DND-41 (cell line): ENCODE results near the gene WDR49.

Source experiments
- ATAC-seq: fragments of 200-7000 bp; cut with Tn5 transposase; 3 replicates; pipeline ENCODE4 v1.9.1; 2021; ENCODE audit warnings: low read depth; ENCODE audit not compliant: insufficient read depth
- DNase-seq: peaks from one replicate; pipeline ENCODE4 v3.0.0-alpha.2; 2020
- H2AFZ ChIP-seq: 2 replicates; pipeline ENCODE4 v1.6.0; 2012; ENCODE audit warnings: low read depth, low read length
- H3K27ac ChIP-seq: 2 replicates; pipeline ENCODE4 v1.5.1; 2012; ENCODE audit warnings: low read length, inconsistent platforms
- H3K27me3 ChIP-seq: fragments of 200-600 bp; sonication (generic); 2 replicates; pipeline ENCODE4 v1.6.0; 2012; ENCODE audit warnings: low read length, mild to moderate bottlenecking, inconsistent platforms; ENCODE audit not compliant: insufficient read depth, poor library complexity
- H3K36me3 ChIP-seq: 2 replicates; pipeline ENCODE4 v1.5.1; 2012; ENCODE audit warnings: low read length, inconsistent platforms; ENCODE audit not compliant: insufficient read depth
- H3K4me1 ChIP-seq: 2 replicates; pipeline ENCODE4 v1.5.1; 2012; ENCODE audit warnings: mild to moderate bottlenecking, low read length; ENCODE audit not compliant: insufficient read depth
- H3K4me2 ChIP-seq: 2 replicates; pipeline ENCODE4 v1.6.0; 2012; ENCODE audit warnings: mild to moderate bottlenecking, moderate library complexity, low read length, inconsistent platforms; ENCODE audit not compliant: insufficient read depth
- H3K4me3 ChIP-seq, 2 experiments: fragments of 200-600 bp in 1 of 2; shearing (Covaris generic) in 1 of 2; 2 replicates each; pipeline ENCODE4 v1.5.1; 2012 to 2016; ENCODE audit warnings: inconsistent platforms in 2 of 2, low read length in 2 of 2, mild to moderate bottlenecking in 2 of 2, low read depth in 1 of 2, moderate library complexity in 1 of 2
- H3K79me2 ChIP-seq: 2 replicates; pipeline ENCODE4 v1.6.0; 2012; ENCODE audit warnings: low read length, inconsistent platforms; ENCODE audit not compliant: insufficient read depth
- H3K9ac ChIP-seq: 2 replicates; pipeline ENCODE4 v1.6.0; 2012; ENCODE audit warnings: low read depth, mild to moderate bottlenecking, inconsistent platforms, low read length, moderate library complexity
- H3K9me3 ChIP-seq: 2 replicates; pipeline ENCODE4 v1.5.1; 2012; ENCODE audit warnings: low read length, moderate library complexity, mild to moderate bottlenecking, inconsistent platforms; ENCODE audit not compliant: insufficient read depth, severe bottlenecking
- H4K20me1 ChIP-seq: 2 replicates; pipeline ENCODE4 v1.6.0; 2012; ENCODE audit warnings: low read length; ENCODE audit not compliant: insufficient read depth
- CTCF ChIP-seq: IDR thresholded peaks from 2 replicates; pipeline ENCODE4 v1.5.1; 2012; ENCODE audit warnings: borderline replicate concordance, low read length, moderate library complexity, mild to moderate bottlenecking; ENCODE audit not compliant: poor library complexity, severe bottlenecking; ENCODE audit errors: extremely low read depth
- EZH2 ChIP-seq: IDR thresholded peaks from 3 replicates; pipeline ENCODE4 v1.6.1; 2012; ENCODE audit warnings: borderline replicate concordance, low read depth, mild to moderate bottlenecking, moderate library complexity, low read length, inconsistent platforms; ENCODE audit not compliant: severe bottlenecking

Gene WDR49

GRCh38 chr3:167611718-167612117, 42.0 kb downstream of the WDR49 start:
- H3K9ac ChIP-seq: no peak overlapping the region
- no peak for TF ChIP-seq EZH2
- TF ChIP-seq CTCF: no peak
- H3K4me1 ChIP-seq: no peaks in the 10 kb centered on the region
- no peak overlapping the region for H2AFZ ChIP-seq
- no peaks in the 10 kb centered on the region for H3K36me3 ChIP-seq
- no peak for DNase-seq
- no peaks in the 10 kb centered on the region for H3K27me3 ChIP-seq
- no peaks in the 10 kb centered on the region for H4K20me1 ChIP-seq
- no peak overlapping the region for H3K4me2 ChIP-seq
- no peaks in the 10 kb centered on the region for H3K9me3 ChIP-seq
- H3K79me2 ChIP-seq: no peaks in the 10 kb centered on the region
- H3K4me3 ChIP-seq: no peak overlapping the region
- H3K27ac ChIP-seq: no peak overlapping the region
- no peak for ATAC-seq

GRCh38 chr3:167609156-167609555, 44.6 kb downstream of the WDR49 start:
- H3K27me3 ChIP-seq: no peaks in the 10 kb centered on the region

DNA sequence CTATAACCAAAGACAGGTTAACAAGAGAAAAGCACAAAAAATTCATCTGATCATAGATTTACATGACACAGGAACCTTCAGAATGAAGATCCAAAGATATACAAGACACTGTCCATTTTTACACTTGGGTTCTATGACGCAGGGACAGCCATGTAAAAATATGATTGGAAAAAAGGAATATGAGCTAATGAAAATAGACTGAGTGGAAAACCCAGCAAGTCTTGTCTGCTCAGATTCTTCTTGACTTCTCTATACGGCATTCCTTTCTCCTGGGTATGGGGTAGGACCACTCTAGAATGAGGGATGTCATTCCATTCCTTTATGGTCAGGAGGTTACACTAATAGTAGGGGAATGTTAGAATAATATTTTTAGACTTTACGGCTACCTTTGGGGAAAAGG, 46.9 kb downstream of the WDR49 start:
- Histone ChIP-seq H3K79me2 (no peaks in the 10 kb centered on the region), H3K9me3 (no peaks in the 10 kb centered on the region), H3K4me2 (no peak overlapping the region), H3K27me3 (no peaks in the 10 kb centered on the region), H2AFZ (no peak overlapping the region), H3K36me3 (no peaks in the 10 kb centered on the region), H4K20me1 (no peaks in the 10 kb centered on the region), H3K27ac (no peak overlapping the region), H3K4me3 (no peak overlapping the region), H3K9ac (no peak overlapping the region), H3K4me1 (no peaks in the 10 kb centered on the region)
- TF ChIP-seq EZH2 (no peak), CTCF (no peak)
- DNase-seq (no peak), ATAC-seq (no peak)

More at GRCh38 chr3:167609156-167609555, 44.6 kb downstream of the WDR49 start:
- H3K9me3 ChIP-seq: no peaks in the 10 kb centered on the region
- no peaks in the 10 kb centered on the region for H3K79me2 ChIP-seq
- no peak overlapping the region for H3K4me2 ChIP-seq
- no peak overlapping the region for H3K4me3 ChIP-seq
- no peaks in the 10 kb centered on the region for H3K4me1 ChIP-seq
- no peak for ATAC-seq
- TF ChIP-seq EZH2: no peak
- no peak for TF ChIP-seq CTCF
- no peaks in the 10 kb centered on the region for H4K20me1 ChIP-seq
- H2AFZ ChIP-seq: no peak overlapping the region
- no peaks in the 10 kb centered on the region for H3K36me3 ChIP-seq
- no peak overlapping the region for H3K9ac ChIP-seq
- DNase-seq: no peak
- H3K27ac ChIP-seq: no peak overlapping the region

GRCh38 chr3:167605871-167606270, 47.9 kb downstream of the WDR49 start:
- Histone ChIP-seq H3K4me1 (no peaks in the 10 kb centered on the region), H3K9ac (no peak overlapping the region), H3K27me3 (no peaks in the 10 kb centered on the region), H4K20me1 (no peaks in the 10 kb centered on the region), H2AFZ (no peak overlapping the region), H3K4me2 (no peak overlapping the region), H3K79me2 (no peaks in the 10 kb centered on the region), H3K27ac (no peak overlapping the region), H3K9me3 (no peaks in the 10 kb centered on the region), H3K4me3 (no peak overlapping the region), H3K36me3 (no peaks in the 10 kb centered on the region)
- ATAC-seq (no peak), DNase-seq (no peak)
- TF ChIP-seq EZH2 (no peak), CTCF (no peak)
